GM20000 (cell line): ENCODE data around the gene KIAA0513.

Experiments used
- DNase-seq: peaks from one replicate; pipeline ENCODE4 v3.0.0; 2012; ENCODE audit warnings: low spot score
- CTCF ChIP-seq: IDR thresholded peaks from 2 replicates; pipeline ENCODE4 v1.5.1; 2012; ENCODE audit warnings: mild to moderate bottlenecking, control low read depth; ENCODE audit errors: extremely low read depth, missing control alignments

Gene KIAA0513

GRCh38 chr16:85134789-85135142 is 107.2 kb downstream of the KIAA0513 start:
- no peak for DNase-seq
- no peak for TF ChIP-seq CTCF

DNA sequence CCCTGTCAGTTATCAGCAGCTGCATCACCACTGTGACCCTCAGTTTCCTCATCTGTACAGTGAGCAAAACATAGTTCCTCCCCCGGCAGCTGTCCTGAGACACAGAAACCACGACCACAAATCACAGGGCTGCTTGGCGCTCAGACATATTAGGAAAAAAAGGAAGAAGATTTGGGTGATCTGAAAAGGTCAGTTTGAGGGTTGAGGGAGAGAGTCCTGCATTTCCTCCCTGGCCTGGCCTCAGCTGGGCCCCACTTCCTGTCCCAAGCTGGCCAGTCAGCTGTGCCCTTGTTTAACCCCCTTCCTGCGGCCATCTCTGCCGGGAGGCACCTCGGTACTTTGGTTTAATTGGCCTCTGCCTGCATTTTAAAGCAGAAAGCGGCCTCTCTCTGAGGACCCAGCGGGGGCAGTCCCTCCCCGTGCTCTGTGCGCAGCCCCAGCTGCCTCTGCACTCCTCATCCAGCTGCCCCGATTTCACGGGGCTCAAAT is 108.7 kb downstream of the KIAA0513 start:
- TF ChIP-seq CTCF = no peak
- DNase-seq = peak; percentile 65

DNA sequence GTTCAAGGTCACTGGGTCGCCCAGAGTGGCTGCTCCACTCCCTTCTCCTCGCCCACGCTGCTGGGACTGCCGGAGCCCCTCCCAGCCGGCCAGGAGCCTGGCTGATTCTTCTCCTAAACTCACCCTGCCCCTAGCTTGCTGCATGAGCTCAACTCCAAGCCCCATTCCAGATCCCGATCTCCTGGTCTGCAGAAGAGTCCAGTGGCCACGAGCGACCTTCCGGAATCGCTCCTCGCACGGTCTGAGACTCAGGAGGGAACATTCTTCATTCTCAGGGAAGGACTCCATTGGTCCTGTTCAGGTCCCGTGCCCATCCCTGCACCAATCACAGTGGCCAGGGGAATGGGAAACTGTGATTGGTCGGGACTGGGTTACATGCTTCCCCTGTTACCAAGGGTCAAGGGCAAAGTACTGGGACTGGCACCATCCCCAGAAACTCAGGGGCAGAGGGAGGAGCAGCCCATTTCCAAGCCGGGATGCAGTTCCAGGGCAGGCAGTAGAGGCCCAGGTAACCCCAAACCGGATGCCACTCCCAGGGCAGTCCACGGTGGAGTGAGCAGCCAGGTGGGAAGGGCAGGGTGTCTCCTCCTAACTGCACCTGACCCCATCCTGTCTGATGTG is 109.2 kb downstream of the KIAA0513 start:
- no peak for TF ChIP-seq CTCF
- no peak for DNase-seq

- DNase-seq = no peak
- no peak for TF ChIP-seq CTCF
These were observed 109.9 kb downstream of the KIAA0513 start for GRCh38 chr16:85137323-85138072.

DNA sequence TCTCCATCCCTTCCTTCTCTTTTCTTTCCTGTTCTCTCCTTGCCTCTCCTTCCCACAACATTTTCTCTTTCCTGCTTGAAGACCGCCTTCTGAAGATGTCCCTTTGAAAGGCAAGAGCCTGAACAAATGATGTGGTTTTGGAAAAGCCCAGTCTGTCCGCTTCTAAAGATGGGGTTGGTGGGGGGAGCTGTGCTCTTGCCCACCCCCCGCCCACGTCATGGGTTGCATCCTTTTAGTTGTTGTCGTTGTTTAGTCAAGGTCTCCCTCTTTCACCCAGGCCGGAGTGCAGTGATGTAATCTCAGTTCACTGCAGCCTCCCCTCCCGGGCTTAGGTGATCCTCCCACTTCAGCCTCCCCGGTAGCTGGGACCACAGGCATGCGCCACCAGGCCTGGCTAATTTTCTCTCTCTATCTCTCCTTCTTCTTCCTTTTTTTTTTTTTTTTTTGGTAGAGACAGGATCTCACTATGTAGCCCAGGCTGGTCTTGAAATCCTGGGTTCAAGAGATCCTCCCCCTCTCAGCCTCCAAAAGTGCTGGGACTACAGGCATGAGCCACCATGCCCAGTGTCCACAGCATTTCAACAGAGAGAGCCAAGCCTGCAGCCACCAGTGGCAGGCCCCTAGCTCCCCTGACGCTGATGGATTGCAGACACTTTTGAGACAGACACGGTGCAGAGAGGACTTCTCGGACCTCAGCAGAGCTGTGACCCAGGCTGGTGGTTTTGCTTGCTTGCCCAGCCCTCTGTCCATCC is 110.7 kb downstream of the KIAA0513 start:
- TF ChIP-seq CTCF = no peak
- no peak for DNase-seq

GRCh38 chr16:85138825-85139627 is 111.4 kb downstream of the KIAA0513 start:
- no peak for DNase-seq
- no peak for TF ChIP-seq CTCF
